Measurements from ENCODE around the gene JMJD1C.

DNA sequence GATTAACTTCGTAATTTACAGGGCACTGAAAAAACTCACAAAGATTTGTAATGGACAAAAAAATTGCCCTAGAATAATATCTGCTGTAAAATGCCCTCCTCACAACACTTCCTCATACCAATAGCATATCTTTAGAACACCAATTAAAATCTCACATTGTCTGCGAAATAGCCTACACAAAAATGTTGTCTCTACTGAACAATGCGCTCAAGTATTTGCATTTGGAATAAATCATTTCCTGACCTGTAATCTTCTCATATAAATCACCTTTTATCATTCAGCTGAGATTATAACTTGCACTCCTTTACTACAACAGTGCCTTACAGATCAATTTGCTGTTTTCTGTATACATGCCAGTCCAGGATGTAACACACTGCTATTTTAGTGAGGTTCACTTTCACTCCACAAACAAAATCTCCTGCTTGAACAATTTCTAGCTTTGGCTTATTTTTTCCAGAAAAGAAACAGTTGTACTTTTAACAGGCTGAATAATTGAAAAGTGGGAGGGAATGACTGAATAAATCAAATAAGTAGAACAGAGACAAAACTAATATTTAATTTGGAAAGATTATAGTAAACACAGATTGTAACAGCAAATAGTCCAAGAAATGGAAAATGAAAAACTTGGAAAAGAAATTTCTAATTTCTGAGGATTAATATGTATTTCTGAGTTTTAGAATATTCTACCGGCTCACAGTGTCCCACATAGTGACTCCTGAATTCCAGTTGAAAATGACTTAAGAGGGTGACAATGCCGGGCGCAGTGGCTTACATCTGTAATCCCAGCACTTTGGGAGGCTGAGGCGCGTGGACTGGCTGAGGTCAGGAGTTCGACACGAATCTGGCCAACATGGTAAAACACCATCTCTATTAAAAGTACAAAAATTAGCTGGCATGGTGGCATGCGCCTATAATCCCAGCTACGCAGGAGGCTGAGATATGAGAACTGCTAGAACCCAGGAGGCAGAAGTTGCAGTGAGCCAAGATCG, 30.6 kb downstream of the JMJD1C start:
- TF ChIP-seq RFX5 (IDR thresholded peaks at IDR 0.05) (no peak), POLR2A (IDR thresholded peaks at IDR 0.05; ENCODE audit: low read length) (no peak), EP300 (IDR thresholded peaks at IDR 0.05) (no peak), NFE2L2 (conservative IDR thresholded peaks at IDR 0.05; ENCODE audit: low read length) (no peak), ZSCAN20 (CRISPR knock-in tag; IDR thresholded peaks at IDR 0.05) (no peak), MYC (IDR thresholded peaks at IDR 0.05; ENCODE audit: borderline replicate concordance, low read length) (no peak), FOXS1 (CRISPR knock-in tag; IDR thresholded peaks at IDR 0.05) (no peak)
- TF ChIP-seq, protein P1, sequence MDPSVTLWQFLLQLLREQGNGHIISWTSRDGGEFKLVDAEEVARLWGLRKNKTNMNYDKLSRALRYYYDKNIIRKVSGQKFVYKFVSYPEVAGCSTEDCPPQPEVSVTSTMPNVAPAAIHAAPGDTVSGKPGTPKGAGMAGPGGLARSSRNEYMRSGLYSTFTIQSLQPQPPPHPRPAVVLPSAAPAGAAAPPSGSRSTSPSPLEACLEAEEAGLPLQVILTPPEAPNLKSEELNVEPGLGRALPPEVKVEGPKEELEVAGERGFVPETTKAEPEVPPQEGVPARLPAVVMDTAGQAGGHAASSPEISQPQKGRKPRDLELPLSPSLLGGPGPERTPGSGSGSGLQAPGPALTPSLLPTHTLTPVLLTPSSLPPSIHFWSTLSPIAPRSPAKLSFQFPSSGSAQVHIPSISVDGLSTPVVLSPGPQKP (IDR thresholded peaks at IDR 0.05; ENCODE audit: low read depth, low read length) = no peak
- TF ChIP-seq, protein P2, sequence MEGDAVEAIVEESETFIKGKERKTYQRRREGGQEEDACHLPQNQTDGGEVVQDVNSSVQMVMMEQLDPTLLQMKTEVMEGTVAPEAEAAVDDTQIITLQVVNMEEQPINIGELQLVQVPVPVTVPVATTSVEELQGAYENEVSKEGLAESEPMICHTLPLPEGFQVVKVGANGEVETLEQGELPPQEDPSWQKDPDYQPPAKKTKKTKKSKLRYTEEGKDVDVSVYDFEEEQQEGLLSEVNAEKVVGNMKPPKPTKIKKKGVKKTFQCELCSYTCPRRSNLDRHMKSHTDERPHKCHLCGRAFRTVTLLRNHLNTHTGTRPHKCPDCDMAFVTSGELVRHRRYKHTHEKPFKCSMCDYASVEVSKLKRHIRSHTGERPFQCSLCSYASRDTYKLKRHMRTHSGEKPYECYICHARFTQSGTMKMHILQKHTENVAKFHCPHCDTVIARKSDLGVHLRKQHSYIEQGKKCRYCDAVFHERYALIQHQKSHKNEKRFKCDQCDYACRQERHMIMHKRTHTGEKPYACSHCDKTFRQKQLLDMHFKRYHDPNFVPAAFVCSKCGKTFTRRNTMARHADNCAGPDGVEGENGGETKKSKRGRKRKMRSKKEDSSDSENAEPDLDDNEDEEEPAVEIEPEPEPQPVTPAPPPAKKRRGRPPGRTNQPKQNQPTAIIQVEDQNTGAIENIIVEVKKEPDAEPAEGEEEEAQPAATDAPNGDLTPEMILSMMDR (IDR thresholded peaks at IDR 0.05) = no peak
- TF ChIP-seq, protein P3, sequence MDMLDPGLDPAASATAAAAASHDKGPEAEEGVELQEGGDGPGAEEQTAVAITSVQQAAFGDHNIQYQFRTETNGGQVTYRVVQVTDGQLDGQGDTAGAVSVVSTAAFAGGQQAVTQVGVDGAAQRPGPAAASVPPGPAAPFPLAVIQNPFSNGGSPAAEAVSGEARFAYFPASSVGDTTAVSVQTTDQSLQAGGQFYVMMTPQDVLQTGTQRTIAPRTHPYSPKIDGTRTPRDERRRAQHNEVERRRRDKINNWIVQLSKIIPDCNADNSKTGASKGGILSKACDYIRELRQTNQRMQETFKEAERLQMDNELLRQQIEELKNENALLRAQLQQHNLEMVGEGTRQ (IDR thresholded peaks at IDR 0.05) = no peak
